DMS114 treated with DMSO at 0.1 percent for 48 hours (cell line): ENCODE measurements around the gene MPHOSPH8.
"Not testable (repeated sequence)": the region's sequence is repeated elsewhere in the genome, so short reads cannot be mapped to it uniquely, and the experiment has no call there.

Experiments used
- DNase-seq: peaks from one replicate; lab custom pipeline; 2025; ENCODE audit not compliant: unreplicated experiment; lab: John Stamatoyannopoulos, UW

The MPHOSPH8 gene

DNA sequence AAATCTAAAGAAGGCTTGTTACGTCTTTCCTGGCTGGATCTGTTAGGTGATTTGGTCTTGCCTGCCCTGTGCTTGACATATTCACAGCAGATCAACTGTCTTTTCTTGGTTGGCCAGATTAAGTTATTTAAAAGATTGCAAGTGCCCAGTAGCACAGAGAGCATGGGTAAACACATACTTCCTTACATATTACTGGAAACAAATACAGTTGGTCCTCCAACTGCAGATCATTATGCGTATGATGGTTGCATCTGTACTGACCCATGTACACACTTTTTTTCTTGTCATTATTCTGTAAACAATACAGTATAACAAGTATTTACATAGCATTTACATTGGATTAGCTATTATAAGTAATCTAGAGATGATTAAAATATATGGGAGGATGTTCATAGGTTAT, 9.2 kb upstream of the MPHOSPH8 start:
- no peak for DNase-seq

DNA sequence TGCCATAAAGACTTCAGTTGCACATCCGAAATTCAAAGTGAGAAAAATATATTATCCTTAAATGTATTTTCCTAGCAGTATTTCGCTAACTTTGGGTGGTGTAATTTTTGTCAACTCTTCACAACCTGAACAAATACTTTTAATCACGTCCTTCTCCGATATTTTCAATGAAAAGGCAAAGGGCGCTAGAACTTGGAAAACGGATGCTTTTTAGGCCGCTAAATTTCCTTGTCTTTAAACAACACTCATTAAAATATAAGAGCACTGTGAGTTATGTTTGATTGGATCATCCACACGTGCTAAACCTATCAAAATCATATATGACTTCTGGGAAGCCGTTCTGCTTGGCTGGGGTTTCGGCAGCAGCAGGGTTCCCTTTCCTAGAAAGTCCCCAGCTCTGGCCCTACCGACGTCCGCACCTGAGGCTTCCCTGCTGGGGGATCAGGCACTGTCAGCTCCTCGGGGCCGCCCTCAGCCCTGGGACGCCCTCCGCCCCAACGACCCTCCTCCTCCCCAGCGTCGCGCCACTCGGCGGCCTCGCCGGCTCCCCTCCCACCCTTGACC, 462 bp upstream of the MPHOSPH8 start:
- DNase-seq: peak; percentile 23

DNA sequence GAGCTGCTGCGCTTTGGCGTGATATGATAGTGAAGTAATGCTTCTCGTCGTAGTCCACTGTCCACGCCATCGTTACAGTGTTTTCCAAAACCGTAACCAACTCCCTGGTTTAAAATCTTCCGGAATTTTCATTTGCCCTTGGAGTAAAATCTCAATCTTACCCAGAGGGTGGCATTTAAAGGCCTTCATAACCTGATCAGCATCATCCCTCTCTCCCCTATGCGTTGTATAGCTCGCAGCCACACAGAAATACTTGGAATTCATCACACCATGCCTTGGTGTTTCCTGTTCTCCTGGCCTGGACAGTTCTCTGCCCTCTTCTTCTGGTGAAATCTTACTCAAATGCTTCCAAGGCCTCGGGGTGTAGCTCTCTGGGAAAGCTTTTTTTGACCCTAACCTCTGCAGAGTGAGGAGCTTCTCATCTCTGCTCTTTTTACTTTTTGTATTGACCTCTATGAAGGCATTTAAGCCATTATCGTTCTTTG, 839 bp downstream of the MPHOSPH8 start:
- DNase-seq: no peak

DNA sequence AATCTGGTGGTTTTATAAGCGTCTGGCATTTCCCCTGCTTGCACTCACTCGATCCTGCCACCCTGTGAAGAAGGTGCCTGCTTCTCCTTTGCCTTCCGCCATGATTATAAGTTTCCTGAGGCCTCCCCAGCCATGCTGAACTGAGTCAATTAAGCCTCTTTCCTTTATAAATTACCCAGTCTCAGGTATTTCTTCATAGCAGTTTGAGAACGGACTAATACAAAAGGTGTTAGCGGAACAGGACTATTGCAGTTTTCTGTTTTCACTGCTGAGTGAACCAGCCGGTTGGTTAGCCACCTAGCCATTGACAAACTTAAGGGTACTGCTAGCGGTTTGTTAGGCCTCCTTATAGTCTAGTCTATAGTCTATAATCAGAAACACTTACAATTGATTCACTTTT, 2.5 kb downstream of the MPHOSPH8 start:
- DNase-seq: not testable (repeated sequence)

DNA sequence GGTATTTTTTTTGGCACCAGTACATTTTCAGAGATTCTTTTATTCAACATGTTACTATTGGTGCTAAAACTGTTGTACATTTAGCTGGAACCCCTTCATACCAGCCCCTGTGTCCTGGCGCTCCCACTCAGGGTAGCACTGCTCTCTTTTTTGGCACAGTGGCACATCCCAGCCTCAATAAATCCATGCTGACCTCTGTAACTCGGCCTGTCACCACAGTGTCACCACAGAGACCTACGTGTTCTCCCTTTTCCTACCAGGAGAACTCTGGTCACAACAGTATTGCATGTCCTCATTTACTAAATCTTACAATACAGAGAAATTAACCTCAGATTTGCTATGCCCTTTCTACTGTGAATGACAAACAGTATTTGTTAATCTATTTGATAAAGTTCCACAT, 10.2 kb downstream of the MPHOSPH8 start:
- DNase-seq: no peak

DNA sequence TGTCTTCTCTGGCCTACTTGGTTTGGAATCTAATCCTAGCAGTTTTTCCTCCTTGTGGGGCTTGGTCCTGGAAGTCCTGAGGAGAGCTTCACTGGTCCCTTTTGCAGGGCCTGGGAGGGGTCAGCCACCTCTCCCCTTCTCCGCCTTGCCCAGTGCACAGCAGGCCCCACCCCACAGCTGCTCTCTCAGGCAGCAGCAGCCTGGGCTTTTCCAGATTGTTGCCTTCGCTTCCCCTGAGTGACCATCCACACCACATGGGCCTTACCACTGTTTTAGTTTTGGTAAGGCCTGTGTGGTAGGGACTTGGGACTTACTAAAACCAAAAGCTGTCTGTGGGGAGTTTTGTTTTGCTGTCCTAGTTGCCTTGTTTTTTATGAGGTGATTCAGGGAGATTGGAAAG, 11.5 kb downstream of the MPHOSPH8 start:
- no peak for DNase-seq

DNA sequence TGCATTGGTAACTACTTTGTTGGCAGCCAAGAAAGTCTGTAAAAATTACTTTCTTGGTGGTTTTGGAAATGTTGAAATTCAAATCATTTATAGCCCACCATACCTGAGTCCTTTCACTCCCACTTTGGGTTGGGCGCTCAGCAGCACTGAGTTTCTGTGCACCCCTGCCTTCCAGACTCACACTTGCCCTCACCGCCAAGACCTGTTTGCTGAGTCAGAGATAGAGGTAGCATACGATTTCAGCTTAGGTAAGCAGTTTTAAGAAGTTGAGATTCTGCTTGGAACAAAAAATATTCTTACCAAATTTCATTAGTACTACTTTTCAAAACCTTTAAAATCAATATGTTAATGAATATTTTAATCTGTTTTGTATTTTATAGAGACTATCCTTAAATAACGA, 12.6 kb downstream of the MPHOSPH8 start:
- DNase-seq: no peak

DNA sequence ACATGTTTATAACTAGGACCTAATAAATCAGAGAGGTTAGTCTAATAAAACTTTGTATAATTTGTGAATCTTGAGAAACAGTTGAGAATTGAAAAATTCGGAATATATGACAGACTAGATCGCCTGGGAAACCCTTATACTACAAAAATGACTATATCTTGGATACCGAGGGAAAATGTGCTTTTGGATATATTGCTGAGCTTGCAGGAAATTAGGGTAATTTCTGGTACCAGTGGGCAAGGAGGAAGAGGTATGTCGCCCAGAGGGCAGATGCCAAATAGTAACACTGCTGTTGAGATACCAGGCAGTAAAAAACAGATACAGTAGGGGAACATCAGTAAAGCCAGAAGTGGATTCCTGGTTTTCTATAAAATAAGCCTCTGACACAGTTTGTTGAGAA, 17.3 kb downstream of the MPHOSPH8 start:
- DNase-seq: no peak

DNA sequence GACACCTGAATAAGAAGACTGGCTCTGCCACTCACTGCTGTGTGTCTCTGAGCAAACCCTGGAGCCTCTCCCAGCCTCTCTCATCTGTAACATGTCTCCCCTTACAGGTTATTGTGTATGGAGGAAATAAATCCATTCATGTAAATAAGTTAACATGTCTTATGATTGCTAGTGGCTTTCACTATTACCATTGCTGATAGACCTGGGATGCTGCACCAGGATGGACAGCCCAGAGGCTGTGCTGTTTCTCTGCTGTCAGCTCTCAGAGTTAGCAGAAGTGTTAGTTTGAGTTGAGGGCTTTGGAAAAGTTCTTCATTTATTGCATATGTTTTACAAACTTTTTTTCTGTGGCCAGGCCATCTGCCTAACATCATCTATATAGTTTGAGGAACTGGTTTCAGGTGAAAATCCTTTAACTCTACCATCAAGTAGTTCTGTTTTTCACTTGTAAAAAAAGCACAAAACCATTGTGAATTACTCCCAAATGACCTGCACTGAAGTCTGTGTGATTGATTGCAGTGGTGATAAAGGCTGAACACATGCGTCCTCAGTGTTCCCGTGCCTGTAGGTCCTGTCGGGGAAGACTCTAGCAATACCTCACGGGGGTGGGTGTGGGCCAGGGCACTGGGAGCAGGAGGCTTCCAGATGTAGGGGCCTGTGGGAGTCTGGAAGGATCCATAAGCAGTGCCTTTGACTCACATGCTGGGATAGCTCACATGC, 24.6 kb downstream of the MPHOSPH8 start:
- no peak for DNase-seq

DNA sequence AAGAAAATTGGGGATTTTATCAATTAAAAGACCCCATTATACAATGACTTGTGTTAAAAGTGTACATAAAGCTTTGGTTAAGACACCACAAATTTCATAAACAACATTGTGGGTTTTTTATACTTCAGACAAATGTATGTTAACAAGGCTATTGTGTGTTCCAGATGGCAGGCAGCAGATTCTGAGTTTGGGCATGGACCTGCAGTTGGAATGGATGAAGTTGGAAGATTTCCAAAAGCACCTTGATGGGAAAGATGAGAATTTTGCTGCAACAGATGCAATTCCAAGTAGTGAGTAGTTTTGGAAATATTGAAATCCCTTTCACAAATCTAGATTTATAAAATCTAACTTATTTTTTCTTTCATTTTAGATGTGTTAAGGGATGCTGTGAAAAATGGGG, 25.4 kb downstream of the MPHOSPH8 start:
- no peak for DNase-seq

DNA sequence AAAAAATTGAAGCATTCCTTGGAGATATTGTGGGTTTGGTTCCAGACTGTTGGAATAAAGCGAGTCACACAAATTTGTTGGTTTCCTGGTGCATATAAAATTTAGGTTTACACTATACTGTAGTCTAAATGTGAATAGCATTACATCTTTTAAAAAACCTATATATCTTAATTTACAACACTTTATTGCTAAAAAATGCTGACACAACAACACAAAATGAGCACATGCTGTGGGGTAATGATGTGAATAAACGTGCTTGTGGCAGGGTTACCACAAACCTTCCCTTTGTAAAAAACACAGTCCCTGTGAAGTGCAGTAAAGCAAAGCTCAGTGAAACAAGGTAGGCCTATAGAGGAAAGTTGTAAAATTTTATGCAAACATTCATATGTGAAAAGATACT, 27.7 kb downstream of the MPHOSPH8 start:
- DNase-seq: no peak

DNA sequence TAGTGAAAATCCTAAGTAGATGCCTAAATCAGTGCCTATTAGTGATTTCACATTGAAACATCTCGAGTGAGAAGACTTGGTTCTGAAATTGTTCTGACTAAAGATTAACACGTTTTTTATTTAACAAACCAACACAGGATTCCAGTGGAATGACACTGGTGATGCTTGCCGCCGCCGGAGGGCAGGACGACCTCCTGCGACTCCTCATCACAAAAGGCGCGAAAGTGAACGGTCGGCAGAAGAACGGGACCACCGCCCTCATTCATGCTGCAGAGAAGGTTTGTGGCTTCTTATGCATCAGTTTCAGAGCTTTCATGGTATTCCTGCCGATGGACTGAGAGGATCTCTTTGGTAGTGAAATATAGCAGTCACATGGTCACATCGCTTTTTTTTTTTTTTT, 28.1 kb downstream of the MPHOSPH8 start:
- DNase-seq: no peak

DNA sequence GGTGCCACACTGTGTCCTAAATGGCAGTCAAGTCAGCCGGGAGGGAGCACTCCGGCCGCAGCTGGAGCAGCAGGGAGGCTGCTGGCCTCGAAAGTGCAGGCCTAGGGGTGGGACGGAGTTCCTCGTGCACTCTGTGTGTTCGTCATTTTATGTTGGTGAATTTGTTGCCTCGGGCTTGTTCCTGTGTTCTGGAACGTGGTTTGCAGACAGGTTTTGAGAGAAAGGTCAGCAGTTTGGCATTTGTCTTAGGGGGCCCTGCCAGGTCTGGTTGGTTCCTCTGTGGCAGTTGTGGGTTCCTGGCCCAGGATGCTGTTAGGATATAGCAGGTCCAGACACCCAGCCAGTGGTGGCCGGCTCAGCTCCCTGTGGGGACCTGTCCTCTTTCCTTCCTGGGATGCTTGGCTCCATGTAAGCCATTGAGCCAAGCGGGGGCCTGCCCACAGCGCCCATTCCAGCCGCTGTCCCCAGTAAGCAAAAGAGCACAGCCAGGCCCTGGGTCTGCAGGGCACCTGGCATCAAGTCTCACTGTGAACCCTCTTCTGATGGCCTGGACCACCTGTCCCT, 30.0 kb downstream of the MPHOSPH8 start:
- DNase-seq: no peak

DNA sequence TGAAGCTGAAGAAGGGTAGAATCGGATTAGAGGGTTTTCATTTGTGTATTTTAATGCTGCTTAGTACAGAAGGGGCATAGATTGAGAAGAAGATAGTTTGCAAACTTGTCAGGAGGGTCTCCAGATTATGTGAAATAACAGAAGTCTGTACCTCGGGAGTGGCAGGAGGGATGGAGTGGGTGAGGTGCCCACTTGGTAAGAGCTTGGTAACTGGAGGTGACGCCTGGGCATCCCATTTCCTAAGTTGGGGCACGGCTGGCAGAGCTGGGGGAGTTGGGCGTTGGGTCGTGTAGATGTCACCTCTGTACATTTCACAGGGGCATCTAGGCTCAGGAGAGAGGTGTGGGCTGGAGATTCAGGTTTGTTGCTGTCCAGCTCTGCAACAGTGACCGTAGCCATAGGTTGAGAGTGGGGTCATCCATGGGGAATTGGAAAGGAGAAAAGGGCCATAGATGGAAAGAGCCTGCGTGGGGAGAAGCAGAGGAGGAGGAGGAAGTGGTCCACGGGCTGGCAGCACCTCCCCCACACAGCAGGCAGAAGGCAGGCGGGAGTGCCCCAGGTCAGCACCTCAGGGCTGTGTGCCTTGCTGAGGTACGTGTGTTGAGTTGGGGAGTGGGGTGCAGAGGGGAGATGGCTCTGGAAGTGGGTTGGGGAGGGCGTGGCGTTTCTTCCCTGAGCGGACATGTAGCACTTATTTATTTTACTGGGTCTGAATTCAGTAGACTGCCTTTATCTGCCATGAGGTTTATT, 31.2 kb downstream of the MPHOSPH8 start:
- DNase-seq: no peak

DNA sequence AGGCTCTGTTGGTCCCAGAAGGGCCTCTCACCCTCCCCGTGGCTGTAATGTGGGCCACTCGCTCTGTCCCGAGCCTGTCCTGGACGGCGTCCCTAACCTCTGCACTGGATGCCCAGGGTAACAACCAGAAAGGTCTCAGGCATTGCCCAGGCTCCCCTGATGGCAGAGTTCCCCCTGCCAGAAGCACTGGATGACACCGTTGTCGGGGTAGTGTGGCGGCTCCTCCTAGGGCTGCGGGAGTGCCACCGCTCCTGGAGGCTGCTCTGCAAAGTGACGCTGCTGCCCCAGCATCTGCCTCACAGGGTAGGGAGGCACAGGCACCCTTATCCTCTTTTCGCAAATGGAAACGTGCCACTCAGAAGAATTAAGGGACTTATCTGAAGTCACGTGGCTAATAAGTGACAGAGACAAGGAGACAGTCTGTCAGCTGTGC, 32.0 kb downstream of the MPHOSPH8 start:
- no peak for DNase-seq

DNA sequence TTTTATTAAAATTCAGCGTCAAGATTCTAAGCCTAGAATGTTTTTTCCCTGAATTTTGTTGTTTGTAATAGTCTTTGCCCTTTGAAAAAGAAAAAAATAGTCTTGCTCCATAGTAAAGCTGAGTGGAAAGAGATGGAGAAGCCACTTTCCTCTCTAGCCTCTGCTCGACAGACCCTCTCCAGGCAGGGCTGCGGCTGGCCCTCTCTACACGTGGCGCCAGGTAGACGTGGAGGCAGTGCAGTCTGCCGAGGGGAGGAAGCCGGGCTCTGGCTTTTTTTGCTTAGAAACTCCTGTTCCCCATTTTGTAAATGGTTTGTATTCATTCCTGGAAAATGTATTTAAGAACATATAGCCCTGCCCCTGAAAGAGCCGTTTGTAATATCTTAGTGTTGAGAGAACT, 35.3 kb downstream of the MPHOSPH8 start:
- no peak for DNase-seq

DNA sequence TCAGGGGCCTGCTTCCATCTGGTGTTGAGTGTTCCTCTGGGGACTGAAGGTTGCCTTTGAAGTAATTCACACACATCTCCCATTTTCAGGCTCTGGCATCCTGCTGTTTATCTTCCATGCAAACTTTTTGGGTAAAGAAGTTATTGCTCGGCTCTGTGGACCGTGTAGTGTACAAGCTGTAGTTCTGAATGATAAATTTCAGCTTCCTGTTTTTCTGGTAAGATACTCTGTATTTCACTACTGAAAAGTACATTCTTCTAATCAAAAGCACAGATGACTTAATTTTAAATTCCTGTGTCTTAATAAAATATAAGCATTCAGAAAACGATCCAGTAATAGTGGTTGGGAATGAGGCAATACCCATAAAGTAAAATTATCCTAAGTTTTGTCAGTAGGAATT, 36.7 kb downstream of the MPHOSPH8 start:
- DNase-seq: no peak

DNA sequence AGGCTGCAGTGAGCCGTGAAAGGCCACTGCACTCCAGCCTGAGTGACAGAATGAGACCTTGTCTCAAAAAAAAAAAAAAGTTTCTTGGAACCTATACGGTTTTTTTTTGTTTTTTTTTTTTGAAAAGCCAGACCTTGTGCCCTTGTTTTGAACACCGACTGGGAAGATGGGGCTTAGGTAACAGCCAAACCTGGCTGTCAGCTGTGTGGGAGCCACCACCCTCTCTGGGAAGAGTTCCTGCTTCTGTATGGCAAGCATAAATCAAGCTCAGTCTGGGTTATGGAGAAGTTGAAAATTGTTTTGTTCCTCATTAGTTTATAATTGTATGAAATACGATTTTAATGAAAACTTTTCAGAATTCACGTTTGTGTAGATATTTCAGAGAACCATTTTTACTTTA, 39.5 kb downstream of the MPHOSPH8 start:
- DNase-seq: no peak

DNA sequence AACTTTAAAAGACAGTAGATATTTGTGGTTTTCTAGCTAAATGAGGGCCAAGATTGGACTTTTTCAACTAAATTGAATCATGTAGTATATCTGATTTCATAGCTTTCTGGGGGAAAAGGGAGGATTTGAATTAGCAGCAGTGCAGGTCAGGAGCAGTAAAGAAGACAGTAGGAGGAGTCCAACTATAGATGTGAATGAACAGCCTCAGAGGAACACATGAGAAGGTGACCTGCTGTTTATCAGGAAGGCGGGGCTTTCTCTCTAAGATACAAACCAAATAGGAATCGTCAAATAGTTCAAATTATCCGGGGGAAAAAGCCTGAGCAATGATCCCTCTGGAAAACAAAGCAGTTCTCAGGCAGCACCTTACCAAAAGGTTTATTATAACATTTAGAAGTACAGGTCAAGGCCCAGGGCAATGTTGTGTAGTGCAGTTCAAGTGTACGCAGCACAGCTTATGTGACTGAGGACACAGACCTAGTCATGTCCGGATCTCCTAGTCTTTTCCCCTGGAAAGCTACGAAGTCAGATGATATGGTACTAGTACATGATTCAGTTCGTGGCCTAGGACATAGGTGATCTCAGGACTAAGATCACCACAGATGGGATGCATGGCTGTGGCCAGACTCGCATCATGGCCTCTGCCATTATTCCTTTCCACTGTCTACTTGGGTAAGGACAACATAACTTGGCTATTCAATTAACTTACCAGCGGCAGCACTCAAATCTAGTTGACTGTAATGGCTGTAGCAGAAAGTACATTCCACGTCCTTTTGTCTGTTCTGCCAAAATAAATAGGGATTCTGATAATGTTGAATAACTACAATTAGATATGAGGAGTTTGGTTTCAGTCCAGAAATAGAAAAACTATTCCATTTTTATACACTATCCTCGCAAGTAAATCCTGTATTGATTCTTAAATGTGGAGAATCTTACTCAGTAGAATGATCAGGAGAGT, 40.3 kb downstream of the MPHOSPH8 start:
- no peak for DNase-seq

DNA sequence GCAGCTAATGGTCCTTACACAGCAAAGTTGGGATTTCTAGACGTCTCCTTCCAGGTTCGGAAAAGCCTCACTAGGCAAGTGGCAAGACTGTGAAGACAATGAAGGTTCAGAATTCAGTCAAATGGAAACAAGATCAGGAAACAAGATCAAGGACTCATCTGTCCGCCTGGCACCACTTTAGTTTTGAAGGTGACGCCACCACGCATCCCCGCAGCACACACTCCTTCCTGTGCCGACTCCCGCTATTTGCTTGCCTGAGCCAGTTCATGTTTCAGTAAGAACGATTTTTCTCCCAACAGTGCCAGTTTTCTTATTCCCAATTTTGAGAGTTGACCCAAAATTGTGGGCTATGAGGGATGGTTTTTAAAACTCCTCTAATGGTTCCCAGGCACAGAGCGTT, 41.4 kb downstream of the MPHOSPH8 start:
- no peak for DNase-seq

DNA sequence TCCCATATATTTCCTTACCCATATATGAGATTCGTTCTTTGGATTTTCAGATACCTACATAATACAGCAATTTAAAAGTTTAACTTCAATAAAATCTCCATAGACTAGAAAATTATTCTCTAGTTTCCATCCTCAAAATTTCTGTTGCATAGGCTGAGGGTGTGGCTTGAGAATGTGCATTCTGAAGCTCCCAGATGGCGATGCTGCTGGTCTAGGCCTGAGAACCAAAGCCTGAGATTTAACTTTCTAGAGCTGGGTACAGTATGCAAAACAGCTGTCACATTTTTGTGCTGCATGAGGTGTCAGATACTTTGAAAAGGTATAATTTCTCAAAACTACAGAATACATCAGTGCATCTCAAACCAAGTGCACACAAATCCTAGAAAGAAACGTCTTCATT, 42.7 kb downstream of the MPHOSPH8 start:
- no peak for DNase-seq
